HG02623 (cell line): ENCODE results near the gene LRRC27.

Source experiments
- ATAC-seq: cut with Tn5 transposase; IDR thresholded peaks from one replicate; pipeline ENCODE4 v1.9.1; 2021; ENCODE audit warnings: moderate library complexity; ENCODE audit not compliant: unreplicated experiment

Gene LRRC27

DNA sequence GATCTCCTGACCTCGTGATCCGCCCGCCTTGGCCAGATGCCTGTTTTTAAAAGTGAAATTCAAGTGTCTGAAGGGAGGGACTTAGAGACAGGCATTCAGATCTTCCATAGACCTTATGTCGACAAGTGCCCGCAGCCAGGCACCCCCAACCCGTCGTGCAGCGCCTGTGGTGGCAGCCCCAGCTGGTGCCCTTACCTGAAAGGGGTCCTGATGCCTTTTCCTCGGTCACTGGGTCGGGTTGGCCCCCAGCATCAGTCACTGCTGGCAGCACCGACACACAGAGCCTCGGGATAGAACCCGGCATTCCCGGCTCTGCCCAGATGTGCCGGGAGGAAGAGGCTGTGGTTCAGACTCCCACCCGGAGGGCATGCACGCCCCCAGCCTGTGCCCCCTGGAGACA lies 23.3 kb downstream of the LRRC27 start:
- ATAC-seq: no peak

- no peak for ATAC-seq
These were observed 23.8 kb downstream of the LRRC27 start for GRCh38 chr10:132355754-132356153.

DNA sequence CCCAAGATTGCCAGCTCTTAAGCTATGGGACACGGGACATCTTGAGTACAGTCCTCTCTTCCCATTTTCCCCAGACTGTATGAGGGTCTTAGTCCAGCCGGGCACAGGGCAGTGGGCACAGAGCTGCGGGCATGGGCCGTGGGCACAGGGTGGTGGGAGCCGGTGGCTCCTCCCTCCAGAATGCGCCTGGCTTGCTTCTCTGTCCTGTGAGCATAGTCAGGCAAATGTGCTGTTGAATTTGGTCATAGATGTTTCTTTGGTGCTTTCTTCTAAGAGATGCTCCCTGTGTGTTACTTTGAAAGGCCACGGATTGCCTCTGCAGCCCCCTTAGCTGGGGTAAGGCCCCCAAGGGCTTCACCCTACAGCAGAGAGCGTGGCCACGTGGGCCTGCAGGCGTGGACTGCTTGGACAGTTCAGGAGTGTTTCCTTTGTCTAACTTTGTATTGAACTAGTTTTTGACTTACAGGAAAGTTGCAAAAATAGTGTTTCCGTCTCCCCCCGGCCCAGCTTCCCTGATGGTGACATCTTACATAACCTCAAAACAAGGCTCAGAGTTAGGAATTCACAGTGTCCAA lies 24.7 kb downstream of the LRRC27 start:
- ATAC-seq: no peak

DNA sequence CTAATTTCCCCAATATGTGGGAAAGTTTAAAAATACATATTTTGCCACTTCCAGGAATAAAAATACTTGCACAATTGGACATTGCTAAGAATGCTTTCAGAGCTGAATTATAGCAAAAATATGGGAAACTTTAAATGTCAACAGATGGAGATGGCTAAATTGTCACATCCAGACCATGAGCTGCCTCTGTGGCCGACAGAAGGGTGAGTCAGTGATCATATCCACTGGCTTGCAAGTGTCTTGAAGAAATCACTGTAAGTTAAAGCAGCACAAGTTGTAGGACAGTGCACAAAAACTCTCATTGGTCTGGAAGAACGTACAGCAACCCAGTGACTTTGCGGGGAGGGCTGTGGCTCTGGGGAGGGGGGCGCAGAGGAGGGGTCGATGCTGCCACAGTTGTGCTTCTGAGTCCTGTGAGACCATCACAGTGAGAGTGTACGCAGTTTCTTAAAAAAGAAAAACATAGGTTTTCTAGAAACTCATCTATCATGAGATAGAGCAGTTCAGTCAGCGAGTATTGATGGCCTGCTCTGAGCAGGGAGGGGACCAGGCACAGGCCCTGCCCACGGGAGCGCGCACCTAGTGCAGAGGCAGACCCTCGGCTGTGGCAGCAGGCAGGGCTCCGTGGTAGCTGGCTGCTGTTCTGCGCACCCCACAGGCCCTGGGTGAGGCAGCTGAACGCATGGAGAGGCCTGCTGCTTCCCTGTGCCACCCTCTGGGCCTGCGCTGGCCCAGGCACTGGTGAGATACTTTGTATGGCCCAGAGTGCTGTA lies 25.5 kb downstream of the LRRC27 start:
- ATAC-seq: no peak

- no peak for ATAC-seq
These were observed 27.5 kb downstream of the LRRC27 start for GRCh38 chr10:132359305-132360040.

GRCh38 chr10:132360766-132361447 lies 28.9 kb downstream of the LRRC27 start:
- ATAC-seq: no peak

DNA sequence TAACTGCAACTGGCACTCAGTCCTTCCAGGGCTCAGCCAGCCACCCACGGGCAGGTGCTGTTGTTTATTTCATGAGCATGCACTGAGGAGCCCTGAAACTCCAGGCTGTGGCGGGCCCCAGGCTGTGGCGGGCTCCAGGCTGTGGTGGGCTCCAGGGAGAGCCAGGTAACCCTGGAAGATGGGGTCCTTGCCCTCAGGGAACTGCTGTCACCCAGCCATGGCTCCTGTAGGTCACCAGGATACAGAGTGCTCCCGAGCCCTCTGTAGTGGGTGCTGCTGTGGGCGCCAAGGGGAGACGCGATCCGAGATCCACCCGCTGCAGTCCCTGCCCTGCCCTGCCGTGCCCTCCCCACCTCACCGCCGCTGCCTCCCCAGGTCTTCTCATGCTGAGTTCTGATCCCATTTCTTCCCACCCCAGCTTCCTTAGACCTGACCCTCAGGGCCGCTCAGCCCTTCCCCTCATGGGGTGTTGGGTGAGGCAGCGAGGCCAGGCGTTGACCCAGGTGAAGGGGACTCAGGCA lies 29.6 kb downstream of the LRRC27 start:
- ATAC-seq: no peak

DNA sequence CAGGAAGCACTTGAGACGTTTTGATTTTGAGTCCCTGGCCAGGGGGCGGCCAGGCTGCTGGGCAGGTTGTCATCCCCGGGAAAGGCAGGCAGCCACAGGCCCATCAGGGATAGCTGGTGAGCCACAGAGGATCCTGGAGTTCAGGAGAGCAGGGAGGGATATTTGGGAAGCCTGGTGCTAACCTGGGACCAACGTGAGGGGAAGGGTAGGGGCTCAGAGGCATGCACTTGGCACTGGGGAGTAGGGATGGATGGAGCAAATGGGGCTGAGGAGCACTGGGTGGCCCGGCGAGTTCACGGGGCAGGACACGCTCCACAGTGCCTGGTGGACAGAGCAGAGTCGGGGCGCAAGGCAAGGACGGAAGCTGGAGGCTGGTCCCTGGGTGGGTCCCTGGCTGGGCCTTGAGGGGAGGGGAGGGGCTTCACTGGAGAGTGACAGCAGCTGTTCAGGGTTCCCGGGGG lies 30.2 kb downstream of the LRRC27 start:
- no peak for ATAC-seq

- ATAC-seq: no peak
These were observed 31.4 kb downstream of the LRRC27 start for GRCh38 chr10:132363376-132363775.

DNA sequence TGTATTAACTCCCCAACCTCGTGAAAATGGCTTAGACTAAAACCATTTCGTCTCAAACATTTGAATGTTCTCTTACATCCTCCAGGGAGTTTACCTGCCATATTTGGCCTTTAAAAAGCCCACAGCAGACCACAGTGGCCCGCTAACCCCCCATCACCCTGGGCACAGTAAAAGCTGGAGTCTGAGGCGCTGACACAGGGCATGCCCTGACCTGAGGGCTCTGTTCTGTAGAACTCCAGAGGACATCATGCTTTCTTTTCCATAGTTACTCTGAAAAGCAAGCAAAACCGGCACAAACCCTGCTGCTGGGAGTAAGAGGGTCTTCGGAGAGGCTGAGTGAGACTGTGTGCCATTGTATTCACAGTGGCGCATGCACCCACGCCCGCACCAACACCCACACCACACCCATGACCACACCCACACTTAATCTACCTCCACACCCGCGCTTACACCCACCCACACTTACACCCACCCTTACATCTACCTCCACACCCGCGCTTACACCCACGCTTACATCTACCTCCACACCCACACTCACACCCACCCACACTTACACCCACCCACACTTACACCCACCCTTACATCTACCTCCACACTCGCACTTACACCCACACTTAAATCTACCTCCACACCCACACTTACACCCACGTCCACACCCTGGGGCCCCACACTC lies 32.1 kb downstream of the LRRC27 start:
- ATAC-seq: no peak

- ATAC-seq: no peak
These were observed 32.6 kb downstream of the LRRC27 start for GRCh38 chr10:132364594-132364970.

GRCh38 chr10:132365102-132365501 lies 33.1 kb downstream of the LRRC27 start:
- no peak for ATAC-seq

DNA sequence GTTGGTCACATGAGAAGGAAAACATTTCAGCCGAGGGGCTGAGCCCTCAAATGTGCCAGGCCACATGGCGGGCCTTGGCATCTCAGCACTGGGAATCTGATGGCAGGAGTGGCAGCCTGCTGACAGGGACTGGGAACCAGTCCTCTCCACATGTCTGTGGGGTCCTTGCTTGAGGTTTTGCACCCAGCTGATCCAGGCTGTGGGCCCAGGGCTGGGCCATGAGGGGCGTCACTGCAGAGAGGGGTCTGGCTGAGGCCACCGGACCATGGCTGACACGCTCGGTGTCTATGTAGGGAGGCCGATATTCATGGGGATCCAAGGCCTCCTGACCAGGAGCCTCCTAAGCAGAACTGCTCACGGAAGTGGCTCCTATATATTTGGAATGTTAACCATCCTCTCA lies 34.0 kb downstream of the LRRC27 start:
- ATAC-seq: no peak

- ATAC-seq: no peak
These were observed 34.5 kb downstream of the LRRC27 start for GRCh38 chr10:132366499-132366898.

DNA sequence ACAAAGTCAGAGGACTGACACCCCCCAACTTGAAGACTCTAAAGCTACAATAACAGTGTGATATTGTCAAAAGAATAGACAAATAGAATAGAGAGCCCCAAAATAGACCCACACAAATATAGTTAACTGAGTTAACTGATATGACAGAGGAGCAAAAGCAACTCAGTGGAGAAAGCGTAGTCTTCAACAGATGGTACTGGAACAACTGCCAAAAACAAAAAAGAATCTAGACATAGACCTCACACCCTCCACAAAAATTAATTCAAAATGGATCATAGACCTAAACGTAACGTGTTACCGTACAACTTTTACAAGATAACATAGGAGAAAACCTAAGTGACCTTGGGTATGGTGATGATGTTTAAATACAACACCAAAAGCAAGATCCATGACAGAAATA lies 36.4 kb downstream of the LRRC27 start:
- no peak for ATAC-seq

GRCh38 chr10:132368881-132369635 lies 37.1 kb downstream of the LRRC27 start:
- ATAC-seq: no peak

DNA sequence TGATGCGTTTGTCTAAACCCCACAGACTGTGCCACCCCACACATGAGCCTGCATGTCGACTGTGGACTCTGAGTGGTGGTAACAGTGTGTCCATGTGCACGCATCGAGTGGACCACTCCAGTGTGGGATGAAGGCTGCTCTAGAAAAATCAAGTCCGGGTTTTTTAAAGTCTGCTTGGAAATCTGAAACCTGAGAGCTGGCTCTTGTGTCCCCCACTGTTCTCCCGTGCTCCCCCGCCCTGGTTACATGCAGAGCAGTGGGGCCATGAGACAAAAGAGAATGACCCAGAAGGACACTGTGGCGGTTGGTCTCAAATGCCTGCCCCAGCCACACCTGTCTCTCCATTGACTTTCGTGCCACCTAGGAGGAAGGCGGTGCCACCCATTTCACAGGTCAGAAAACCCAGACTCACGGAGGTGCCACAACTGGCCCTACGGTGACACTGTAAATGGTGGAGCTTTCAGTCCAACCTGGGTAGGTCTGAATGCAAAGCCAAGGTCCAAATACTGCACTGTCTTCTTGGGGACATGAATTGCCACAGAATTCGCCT lies 37.7 kb downstream of the LRRC27 start:
- ATAC-seq: no peak

GRCh38 chr10:132370426-132371340 lies 38.7 kb downstream of the LRRC27 start:
- ATAC-seq: no peak

DNA sequence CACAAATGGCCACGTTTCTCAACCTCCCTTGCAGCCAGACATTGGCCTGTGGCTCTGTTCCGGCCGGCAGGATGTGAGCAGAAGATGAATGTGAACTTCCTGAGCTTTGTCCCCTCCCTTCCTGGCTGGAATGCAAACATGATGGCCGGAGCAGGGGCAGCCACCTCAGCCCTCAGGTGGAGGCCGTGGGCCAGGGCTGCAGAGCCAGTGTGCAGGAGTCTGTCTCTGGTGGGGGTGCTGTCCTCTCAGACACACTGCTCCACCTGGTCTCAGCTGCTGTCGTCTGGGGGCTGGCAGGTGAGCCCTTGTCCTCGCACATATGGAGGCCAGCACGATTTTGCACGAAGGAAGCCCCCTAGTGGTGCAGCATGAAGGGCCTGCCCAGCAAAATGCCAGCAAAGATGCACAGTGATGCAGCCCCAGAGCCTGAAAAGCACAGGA lies 39.7 kb downstream of the LRRC27 start:
- ATAC-seq: no peak
